IPS-18a (cell line): Measurements from ENCODE around the gene HBS1L.

Source experiments
- H3K27ac ChIP-seq: one replicate; pipeline ENCODE4 v1.5.1; 2013; ENCODE audit warnings: low read length
- H3K27me3 ChIP-seq: one replicate; pipeline ENCODE4 v1.6.1; 2013; ENCODE audit warnings: mild to moderate bottlenecking, low read length; ENCODE audit not compliant: control insufficient read depth, insufficient read depth
- H3K36me3 ChIP-seq: one replicate; pipeline ENCODE4 v1.6.1; 2013; ENCODE audit warnings: low read depth, low read length; ENCODE audit not compliant: control insufficient read depth
- H3K4me1 ChIP-seq: one replicate; pipeline ENCODE4 v1.6.1; 2013; ENCODE audit warnings: low read depth, low read length; ENCODE audit not compliant: control insufficient read depth
- H3K4me3 ChIP-seq: one replicate; pipeline ENCODE4 v1.5.1; 2013; ENCODE audit warnings: low read length
- H3K9ac ChIP-seq: one replicate; pipeline ENCODE4 v1.6.1; 2013; ENCODE audit warnings: mild to moderate bottlenecking, low read length, moderate library complexity
- H3K9me3 ChIP-seq: one replicate; pipeline ENCODE4 v1.6.1; 2013; ENCODE audit warnings: low read depth, low read length; ENCODE audit not compliant: control insufficient read depth

The HBS1L gene

DNA sequence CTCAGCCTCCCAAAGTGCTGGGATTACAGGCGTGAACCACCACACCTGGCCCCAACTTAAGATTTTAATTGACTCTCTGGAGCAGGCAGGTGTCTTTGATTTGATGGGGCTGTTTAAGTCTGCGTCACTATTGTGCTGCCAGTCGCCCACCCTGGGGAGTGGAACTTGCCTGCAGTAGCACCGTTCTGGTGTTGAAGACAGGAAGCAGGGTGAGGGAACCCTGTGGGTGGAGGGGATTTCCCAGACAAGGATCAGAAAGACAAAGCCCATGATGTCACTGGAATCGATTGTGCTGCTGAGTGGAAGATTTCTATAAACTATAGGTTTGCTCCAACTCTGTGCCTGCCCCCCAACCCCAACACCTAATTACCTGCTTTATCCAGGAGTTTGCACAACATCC, 115.7 kb downstream of the HBS1L start:
- H3K9ac ChIP-seq: no peak overlapping the region
- H3K36me3 ChIP-seq: no peaks in the 10 kb centered on the region
- H3K27ac ChIP-seq: no peak overlapping the region
- H3K9me3 ChIP-seq: no peaks in the 10 kb centered on the region
- no peaks in the 10 kb centered on the region for H3K27me3 ChIP-seq
- H3K4me3 ChIP-seq: no peak overlapping the region
- peaks cover 3% of the 10 kb centered on the region for H3K4me1 ChIP-seq

DNA sequence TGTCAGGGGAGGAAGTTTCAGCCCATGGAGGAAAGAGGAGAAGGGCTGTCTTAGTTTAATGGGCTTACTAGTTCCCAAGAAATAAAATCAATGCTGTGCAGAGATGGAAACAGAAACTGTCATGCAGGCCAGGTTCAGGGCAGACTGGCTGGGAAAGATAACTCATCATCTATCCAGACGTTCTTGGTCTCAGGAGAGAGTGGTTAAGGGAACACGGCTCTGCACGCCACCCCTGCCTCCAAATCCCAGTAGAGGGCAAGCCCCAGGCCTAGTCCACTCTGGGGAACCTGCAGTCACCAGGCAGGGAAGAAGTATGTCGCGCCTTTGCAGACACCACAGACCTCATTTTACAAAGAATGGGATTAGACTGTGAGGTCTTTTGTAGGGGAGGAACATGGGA, 117.2 kb downstream of the HBS1L start:
- peaks cover 3% of the 10 kb centered on the region for H3K4me1 ChIP-seq
- H3K27ac ChIP-seq: no peak overlapping the region
- no peaks in the 10 kb centered on the region for H3K36me3 ChIP-seq
- H3K27me3 ChIP-seq: no peaks in the 10 kb centered on the region
- no peak overlapping the region for H3K4me3 ChIP-seq
- no peak overlapping the region for H3K9ac ChIP-seq
- H3K9me3 ChIP-seq: no peaks in the 10 kb centered on the region

DNA sequence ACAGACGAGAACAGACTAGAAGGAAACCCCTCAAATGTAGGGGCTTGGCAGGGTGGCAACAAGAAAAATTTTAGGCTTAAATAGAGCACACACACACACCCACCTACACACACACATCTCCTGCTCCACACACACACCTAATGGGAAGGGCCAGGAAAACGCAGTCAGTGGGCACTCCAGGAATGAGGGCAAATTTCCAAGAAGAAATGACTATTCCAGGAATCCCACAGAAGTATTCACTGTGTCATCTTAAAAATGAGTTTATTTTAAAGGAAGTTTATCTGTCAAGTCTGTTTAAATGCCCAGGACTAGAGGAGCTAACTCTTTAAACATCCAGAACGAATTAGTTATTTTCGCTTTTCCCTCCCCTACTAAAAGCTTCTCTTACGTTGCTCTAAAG, 117.7 kb downstream of the HBS1L start:
- Histone ChIP-seq H3K27me3 (no peaks in the 10 kb centered on the region), H3K4me1 (peaks cover 3% of the 10 kb centered on the region), H3K36me3 (no peaks in the 10 kb centered on the region), H3K4me3 (no peak overlapping the region), H3K9ac (no peak overlapping the region), H3K9me3 (no peaks in the 10 kb centered on the region), H3K27ac (no peak overlapping the region)

DNA sequence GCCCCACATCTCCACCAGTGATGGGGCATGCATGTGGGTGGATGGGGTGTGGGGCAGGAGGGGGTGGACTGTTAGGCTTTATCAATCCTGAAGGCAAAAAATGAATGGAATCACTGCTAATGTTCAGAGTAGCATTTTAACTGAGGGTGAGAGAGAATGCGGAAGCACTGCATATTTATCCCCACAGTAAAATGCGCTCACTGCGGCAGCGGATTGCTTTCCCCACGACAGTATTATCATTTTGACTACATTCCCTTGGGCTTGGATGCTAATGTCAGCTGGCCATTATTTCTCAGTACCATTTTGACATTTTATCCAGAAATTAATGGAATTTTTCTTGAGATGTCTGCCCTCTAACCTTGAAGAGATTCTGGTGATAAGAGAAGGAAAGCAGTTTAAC, 118.1 kb downstream of the HBS1L start:
- Histone ChIP-seq H3K9me3 (no peaks in the 10 kb centered on the region), H3K27ac (no peak overlapping the region), H3K4me1 (peaks cover 3% of the 10 kb centered on the region)

DNA sequence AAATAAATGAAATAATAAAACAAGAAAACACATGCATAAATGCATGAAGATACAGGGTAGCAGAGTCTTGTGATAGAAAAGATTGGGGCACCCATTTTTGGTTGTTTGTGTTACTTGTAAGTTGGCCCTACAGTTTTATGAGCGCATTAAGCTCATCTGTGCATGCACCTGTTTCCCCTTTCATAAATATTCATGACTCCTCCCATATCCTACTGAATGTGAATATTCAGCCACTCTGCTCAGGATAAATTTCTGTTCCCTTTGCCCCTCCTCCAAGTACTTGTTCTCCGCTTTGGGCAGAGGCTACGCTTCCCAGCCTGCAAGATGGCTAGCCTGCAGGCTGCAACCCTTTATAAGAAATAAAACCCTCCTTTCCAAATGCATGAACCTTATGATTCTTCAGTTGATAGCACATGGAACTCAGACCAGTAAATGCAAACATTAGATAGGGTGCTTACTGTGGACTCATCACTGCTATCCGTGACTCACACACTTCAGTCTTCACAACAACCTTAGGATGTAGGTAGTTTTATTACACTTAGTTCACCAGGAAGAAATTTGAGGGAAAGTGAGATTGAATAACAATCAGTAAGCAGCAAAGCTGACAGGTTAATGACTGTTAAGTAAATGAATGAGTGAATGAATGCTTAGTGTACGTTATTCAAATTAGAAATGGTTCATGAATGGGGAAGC, 119.7 kb downstream of the HBS1L start:
- Histone ChIP-seq H3K4me3 (no peak overlapping the region), H3K9me3 (no peaks in the 10 kb centered on the region), H3K27ac (no peak overlapping the region), H3K36me3 (no peaks in the 10 kb centered on the region), H3K4me1 (peaks cover 3% of the 10 kb centered on the region), H3K9ac (no peak overlapping the region), H3K27me3 (no peaks in the 10 kb centered on the region)

More for the DNA sequence above, 118.1 kb downstream of the HBS1L start:
- H3K9ac ChIP-seq: no peak overlapping the region
- H3K36me3 ChIP-seq: no peaks in the 10 kb centered on the region
- no peak overlapping the region for H3K4me3 ChIP-seq
- H3K27me3 ChIP-seq: no peaks in the 10 kb centered on the region

DNA sequence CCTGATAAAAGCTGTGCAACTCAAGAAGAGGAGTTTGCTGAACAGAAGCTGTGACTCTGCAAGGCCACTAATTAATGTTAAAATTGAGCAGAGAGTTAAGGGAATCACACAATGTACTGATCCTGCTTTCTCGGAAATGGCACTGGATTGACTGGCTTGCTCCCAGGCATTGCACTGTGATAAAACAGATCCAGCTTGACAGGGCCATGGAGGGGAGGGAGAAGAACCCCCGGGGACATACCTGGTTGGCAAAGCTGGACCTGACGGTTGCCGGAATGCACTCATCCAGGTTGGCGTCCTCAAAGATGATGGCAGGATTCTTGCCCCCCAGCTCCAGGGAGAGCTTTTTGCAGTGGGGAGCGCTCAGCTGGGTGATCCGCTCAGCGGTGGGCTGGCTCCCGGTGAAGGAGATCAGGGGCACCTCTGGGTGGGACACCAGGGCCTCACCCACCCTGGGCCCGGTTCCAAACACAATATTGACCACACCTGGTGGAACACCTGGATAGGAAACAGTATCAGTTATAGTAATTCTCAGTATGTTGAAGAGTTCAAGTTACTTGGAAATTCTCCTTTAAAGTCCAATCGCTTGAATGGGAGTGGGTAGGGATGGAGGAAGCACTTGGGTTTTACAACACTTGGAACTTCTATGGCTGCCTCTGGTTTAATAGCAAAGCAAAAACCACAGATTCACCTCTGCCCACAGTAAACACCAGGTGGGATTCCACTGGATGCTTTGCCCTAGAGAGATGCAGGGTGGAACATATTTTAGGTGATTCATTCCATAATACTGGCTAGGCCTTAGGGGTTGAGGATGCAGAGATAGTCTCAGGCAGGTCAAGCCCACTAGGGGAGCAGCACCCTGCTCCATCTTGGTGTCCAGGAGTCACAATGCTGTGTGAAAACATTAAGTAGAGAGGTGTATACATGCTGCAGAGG, 121.8 kb downstream of the HBS1L start:
- Histone ChIP-seq H3K4me1 (no peaks in the 10 kb centered on the region), H3K27me3 (no peaks in the 10 kb centered on the region), H3K9me3 (no peaks in the 10 kb centered on the region), H3K9ac (no peak overlapping the region), H3K27ac (no peak overlapping the region), H3K36me3 (no peaks in the 10 kb centered on the region), H3K4me3 (no peak overlapping the region)

DNA sequence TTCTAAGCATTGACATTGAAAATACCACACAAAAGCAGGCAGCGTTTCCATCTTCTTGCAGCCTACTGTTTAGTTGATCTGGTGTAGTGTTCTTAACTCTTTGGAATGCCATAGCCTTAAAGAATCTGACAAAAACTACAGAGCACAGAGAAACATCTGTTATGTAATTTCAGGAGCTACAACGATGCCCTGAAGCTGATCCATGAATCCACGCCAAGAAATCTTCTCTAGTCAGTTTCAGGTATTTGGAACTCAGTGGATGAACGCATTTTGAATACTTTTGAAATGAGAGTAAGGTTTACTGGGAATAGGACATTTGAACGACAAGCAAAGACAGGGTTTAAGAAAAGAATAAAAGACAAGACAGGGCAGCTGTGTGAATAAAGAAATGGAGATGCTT, 122.5 kb downstream of the HBS1L start:
- no peaks in the 10 kb centered on the region for H3K4me1 ChIP-seq
- H3K27ac ChIP-seq: no peak overlapping the region
- H3K9ac ChIP-seq: no peak overlapping the region
- no peak overlapping the region for H3K4me3 ChIP-seq
- H3K9me3 ChIP-seq: no peaks in the 10 kb centered on the region
- H3K36me3 ChIP-seq: no peaks in the 10 kb centered on the region
- no peaks in the 10 kb centered on the region for H3K27me3 ChIP-seq

DNA sequence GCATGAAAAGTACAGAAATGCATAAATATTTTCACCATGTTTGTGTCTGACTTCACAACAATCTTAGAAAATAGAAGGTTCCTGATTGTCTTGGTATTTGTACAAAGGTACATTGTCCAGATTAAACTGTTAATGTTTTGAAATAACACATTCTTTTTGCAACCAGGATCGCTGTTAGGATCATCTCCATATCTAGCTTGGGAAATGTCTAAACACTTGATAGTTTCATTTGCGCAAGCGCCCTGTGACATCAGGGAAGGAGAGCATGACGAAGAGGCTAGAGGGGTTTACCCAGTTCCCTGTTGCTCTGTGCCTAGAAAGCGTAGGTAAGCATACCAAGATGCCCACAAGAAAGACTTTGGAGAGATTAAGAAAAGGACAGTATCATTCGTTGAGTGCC, 124.2 kb downstream of the HBS1L start:
- H3K27ac ChIP-seq: no peak overlapping the region
- no peaks in the 10 kb centered on the region for H3K36me3 ChIP-seq
- no peak overlapping the region for H3K9ac ChIP-seq
- no peaks in the 10 kb centered on the region for H3K9me3 ChIP-seq
- H3K4me1 ChIP-seq: no peaks in the 10 kb centered on the region
- H3K4me3 ChIP-seq: no peak overlapping the region
- no peaks in the 10 kb centered on the region for H3K27me3 ChIP-seq

DNA sequence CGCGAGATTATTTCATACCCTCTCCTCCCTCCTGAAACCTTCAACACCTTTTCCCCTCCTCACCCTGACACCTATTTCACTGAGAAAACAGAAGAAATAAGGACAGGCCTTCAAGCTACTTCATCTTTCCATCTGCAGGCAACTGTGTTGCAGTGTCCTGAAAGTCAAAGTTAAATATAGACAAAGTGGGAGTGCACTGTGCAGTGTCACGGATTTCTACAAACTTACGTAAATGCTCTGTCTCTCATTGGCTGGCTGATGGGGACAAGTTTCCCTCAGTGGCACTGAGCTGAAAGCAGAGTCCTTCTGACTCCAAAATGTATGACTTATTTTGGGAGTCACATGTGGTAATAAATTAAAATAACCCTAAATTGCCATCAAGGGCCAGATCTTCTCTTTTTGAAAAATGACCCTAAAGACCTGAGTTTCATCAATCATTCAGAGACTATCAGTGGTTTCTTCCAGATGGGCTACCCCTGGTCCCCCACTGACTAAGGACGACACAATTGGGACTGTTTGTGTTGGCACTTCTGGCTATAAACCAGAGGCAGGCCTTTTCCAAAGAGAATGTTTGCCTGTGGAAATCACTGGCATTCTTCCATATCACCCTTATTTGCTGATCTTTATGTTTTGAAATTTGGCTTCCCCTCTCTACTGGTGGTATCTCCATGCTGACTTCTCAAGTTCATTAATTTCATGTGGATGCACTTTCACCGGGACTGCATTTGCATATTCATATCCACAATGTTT, 126.3 kb downstream of the HBS1L start:
- H3K27ac ChIP-seq: no peak overlapping the region
- H3K4me3 ChIP-seq: no peak overlapping the region
- no peak overlapping the region for H3K9ac ChIP-seq
- H3K4me1 ChIP-seq: no peaks in the 10 kb centered on the region
- no peaks in the 10 kb centered on the region for H3K27me3 ChIP-seq
- no peaks in the 10 kb centered on the region for H3K36me3 ChIP-seq
- no peaks in the 10 kb centered on the region for H3K9me3 ChIP-seq

DNA sequence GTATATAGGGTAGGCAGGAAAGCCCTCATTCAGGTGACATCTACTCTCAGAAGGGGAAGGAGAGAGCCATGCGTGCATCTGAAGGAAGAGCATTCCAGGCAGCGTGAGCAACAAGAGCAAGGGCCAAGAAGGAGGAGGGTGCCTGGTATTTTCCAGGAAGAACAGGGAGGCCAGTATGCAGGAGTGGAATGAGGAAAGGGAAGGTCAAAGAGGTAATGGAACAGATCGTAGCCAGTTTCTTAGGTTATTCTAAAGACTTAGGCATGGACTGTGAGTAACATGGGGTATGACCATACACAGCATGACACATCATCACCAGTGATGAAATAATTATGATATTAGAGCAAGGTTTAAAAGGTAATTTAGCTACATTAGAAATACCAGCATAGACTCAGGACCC, 128.8 kb downstream of the HBS1L start:
- H3K4me3 ChIP-seq: no peak overlapping the region
- H3K9ac ChIP-seq: no peak overlapping the region
- H3K9me3 ChIP-seq: no peaks in the 10 kb centered on the region
- H3K27ac ChIP-seq: no peak overlapping the region
- no peaks in the 10 kb centered on the region for H3K27me3 ChIP-seq
- no peaks in the 10 kb centered on the region for H3K36me3 ChIP-seq
- H3K4me1 ChIP-seq: no peaks in the 10 kb centered on the region

DNA sequence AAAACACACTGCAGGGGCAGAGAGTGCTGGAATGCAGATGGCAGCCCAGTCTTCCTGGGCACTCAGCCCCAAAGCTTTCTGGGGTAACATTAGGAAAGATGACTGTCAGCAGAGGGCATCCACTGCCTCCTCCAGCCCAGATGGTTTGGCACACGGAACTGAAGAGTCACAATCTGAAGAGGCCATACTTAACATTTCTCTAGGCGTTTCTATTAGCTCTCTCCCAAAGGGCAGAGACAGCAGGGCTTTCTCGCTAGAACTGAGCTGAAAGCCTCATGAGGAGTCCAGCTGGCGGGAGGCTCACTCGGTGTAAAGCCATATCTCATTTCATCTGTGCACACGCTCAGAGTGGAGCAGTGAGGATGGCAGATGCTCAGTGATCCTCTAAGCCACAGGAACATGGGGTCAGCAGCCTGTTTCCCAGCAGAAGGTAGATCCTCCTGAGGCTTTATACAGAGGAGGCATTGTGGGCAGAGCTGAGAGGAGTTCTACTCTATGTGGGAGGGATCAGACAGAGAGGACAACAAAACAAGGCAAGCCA, 132.8 kb downstream of the HBS1L start:
- no peak overlapping the region for H3K9ac ChIP-seq
- H3K4me3 ChIP-seq: no peak overlapping the region
- H3K9me3 ChIP-seq: no peaks in the 10 kb centered on the region
- H3K36me3 ChIP-seq: no peaks in the 10 kb centered on the region
- no peak overlapping the region for H3K27ac ChIP-seq
- H3K4me1 ChIP-seq: no peaks in the 10 kb centered on the region
- no peaks in the 10 kb centered on the region for H3K27me3 ChIP-seq
